HepG2 (cell line): Measurements from ENCODE around the gene SSH3. TPM values are rescaled to one million over a fixed set of nuclear protein-coding genes. Genes with fewer than 3 reads are reported as not detected.
A peak's percentile ranks its signal among the peaks of the same experiment; 100 is the strongest.

Source experiments
- AGO2 ChIP-seq: fragments of 200-400 bp; formaldehyde crosslinking; optimal IDR thresholded peaks from 2 replicates; pipeline ENCODE3; 2017; ENCODE audit warnings: mild to moderate bottlenecking, low read depth, low read length, moderate library complexity
- CSRNP1 ChIP-seq: sonication (generic); formaldehyde crosslinking; IDR thresholded peaks from 2 replicates; pipeline ENCODE4 v1.8.1; 2023; ENCODE audit warnings: mild to moderate bottlenecking, missing genetic modification reagents
- ELF3 ChIP-seq: IDR thresholded peaks from 2 replicates; pipeline ENCODE4 v1.6.1; 2016; ENCODE audit warnings: missing genetic modification reagents, missing compliant biosample characterization
- KDM2A ChIP-seq: sonication (generic); formaldehyde crosslinking; IDR thresholded peaks from 2 replicates; pipeline ENCODE4 v1.4.0; 2020; ENCODE audit warnings: low read depth, missing genetic modification reagents, borderline replicate concordance
- MED1 ChIP-seq: sonication (generic); formaldehyde crosslinking; IDR thresholded peaks from 2 replicates; pipeline ENCODE4 v1.4.0; 2020; ENCODE audit warnings: missing genetic modification reagents
- MXD4 ChIP-seq: IDR thresholded peaks from 2 replicates; pipeline ENCODE4 v1.6.1; 2016; ENCODE audit warnings: mild to moderate bottlenecking, missing biosample characterization, missing genetic modification reagents
- REXO4 ChIP-seq: sonication (generic); formaldehyde crosslinking; IDR thresholded peaks from 2 replicates; pipeline ENCODE4 v1.8.0; 2022; ENCODE audit warnings: missing genetic modification reagents, mild to moderate bottlenecking, borderline replicate concordance
- RFX3 ChIP-seq: IDR thresholded peaks from 2 replicates; pipeline ENCODE4 v1.6.1; 2016; ENCODE audit warnings: missing biosample characterization, missing genetic modification reagents
- SETDB1 ChIP-seq: sonication (generic); formaldehyde crosslinking; IDR thresholded peaks from 2 replicates; pipeline ENCODE4 v1.5.1; 2020; ENCODE audit warnings: missing genetic modification reagents, mild to moderate bottlenecking, borderline replicate concordance
- ZNF629 ChIP-seq: sonication (generic); formaldehyde crosslinking; conservative IDR thresholded peaks from 2 replicates; pipeline ENCODE4 v1.5.0; 2020; ENCODE audit warnings: missing genetic modification reagents
- polyA plus RNA-seq, 8 experiments: library from polyadenylated mRNA; depleted of rRNA in 3 of 8; stranded (reverse) in 7 of 8; unstranded in 1 of 8; fragments of >200 nt; fragmentation: Illumina TruSeq in 4 of 8; extraction: Trizol in 4 of 8; gene quantifications; 2 replicates each; pipeline versions ENCODE4 v1.2.1 to v1.2.3, GENCODE V29; 2011 to 2016; ENCODE audit warnings: low read depth in 4 of 8, missing spikeins in 1 of 8, mixed read lengths in 1 of 8; ENCODE audit not compliant: insufficient read depth in 1 of 8
- total RNA-seq, 5 experiments: library from RNA; depleted of rRNA; stranded (reverse); fragments of >200 nt; fragmentation: Illumina TruSeq; extraction: Trizol; gene quantifications; 2 replicates each; pipeline ENCODE4 v1.2.3, GENCODE V29; 2016; ENCODE audit warnings: low read depth in 1 of 5
- TF ChIP-seq, protein P1 (sequence below): sonication (generic); formaldehyde crosslinking; IDR thresholded peaks from 2 replicates; pipeline ENCODE4 v1.4.0; 2020; ENCODE audit warnings: missing genetic modification reagents
- TF ChIP-seq, protein P2 (sequence below): sonication (generic); formaldehyde crosslinking; IDR thresholded peaks from one replicate; pipeline ENCODE4 v1.5.1; 2020; ENCODE audit warnings: mild to moderate bottlenecking, missing genetic modification reagents; ENCODE audit errors: not compliant biosample characterization

Gene SSH3
- total and polyA plus RNA-seq, 2 of the 13 experiments (the other 11 are each of a cell fraction or from before 2014, with no cell fraction given): 12.4 to 18.8 TPM

GRCh38 chr11:67267188-67268080 is 35.9 kb upstream of the SSH3 start (continued):
- TF ChIP-seq CSRNP1 (CRISPR knock-in tag) (0 out of 2 replicates have a peak, but pooled peaks have one; percentile 45), ZNF629 (CRISPR knock-in tag) (no peak), ELF3 (CRISPR knock-in tag) (peak; percentile 13; the same call in 1 of the 2 replicates), REXO4 (CRISPR knock-in tag) (peak; percentile 55; the same call in 1 of the 2 replicates), MED1 (CRISPR knock-in tag) (peak; percentile 75; the same call in 1 of the 2 replicates), AGO2 (peak; percentile 70), MXD4 (CRISPR knock-in tag) (no peak), RFX3 (CRISPR knock-in tag) (no peak), SETDB1 (CRISPR knock-in tag) (no peak), KDM2A (CRISPR knock-in tag) (peak; percentile 43; the same call in 1 of the 2 replicates)
- TF ChIP-seq, protein P1, sequence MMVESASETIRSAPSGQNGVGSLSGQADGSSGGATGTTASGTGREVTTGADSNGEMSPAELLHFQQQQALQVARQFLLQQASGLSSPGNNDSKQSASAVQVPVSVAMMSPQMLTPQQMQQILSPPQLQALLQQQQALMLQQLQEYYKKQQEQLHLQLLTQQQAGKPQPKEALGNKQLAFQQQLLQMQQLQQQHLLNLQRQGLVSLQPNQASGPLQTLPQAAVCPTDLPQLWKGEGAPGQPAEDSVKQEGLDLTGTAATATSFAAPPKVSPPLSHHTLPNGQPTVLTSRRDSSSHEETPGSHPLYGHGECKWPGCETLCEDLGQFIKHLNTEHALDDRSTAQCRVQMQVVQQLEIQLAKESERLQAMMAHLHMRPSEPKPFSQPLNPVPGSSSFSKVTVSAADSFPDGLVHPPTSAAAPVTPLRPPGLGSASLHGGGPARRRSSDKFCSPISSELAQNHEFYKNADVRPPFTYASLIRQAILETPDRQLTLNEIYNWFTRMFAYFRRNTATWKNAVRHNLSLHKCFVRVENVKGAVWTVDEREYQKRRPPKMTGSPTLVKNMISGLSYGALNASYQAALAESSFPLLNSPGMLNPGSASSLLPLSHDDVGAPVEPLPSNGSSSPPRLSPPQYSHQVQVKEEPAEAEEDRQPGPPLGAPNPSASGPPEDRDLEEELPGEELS (CRISPR knock-in tag): peak; percentile 33; the same call in 1 of the 2 replicates
- TF ChIP-seq, protein P2, sequence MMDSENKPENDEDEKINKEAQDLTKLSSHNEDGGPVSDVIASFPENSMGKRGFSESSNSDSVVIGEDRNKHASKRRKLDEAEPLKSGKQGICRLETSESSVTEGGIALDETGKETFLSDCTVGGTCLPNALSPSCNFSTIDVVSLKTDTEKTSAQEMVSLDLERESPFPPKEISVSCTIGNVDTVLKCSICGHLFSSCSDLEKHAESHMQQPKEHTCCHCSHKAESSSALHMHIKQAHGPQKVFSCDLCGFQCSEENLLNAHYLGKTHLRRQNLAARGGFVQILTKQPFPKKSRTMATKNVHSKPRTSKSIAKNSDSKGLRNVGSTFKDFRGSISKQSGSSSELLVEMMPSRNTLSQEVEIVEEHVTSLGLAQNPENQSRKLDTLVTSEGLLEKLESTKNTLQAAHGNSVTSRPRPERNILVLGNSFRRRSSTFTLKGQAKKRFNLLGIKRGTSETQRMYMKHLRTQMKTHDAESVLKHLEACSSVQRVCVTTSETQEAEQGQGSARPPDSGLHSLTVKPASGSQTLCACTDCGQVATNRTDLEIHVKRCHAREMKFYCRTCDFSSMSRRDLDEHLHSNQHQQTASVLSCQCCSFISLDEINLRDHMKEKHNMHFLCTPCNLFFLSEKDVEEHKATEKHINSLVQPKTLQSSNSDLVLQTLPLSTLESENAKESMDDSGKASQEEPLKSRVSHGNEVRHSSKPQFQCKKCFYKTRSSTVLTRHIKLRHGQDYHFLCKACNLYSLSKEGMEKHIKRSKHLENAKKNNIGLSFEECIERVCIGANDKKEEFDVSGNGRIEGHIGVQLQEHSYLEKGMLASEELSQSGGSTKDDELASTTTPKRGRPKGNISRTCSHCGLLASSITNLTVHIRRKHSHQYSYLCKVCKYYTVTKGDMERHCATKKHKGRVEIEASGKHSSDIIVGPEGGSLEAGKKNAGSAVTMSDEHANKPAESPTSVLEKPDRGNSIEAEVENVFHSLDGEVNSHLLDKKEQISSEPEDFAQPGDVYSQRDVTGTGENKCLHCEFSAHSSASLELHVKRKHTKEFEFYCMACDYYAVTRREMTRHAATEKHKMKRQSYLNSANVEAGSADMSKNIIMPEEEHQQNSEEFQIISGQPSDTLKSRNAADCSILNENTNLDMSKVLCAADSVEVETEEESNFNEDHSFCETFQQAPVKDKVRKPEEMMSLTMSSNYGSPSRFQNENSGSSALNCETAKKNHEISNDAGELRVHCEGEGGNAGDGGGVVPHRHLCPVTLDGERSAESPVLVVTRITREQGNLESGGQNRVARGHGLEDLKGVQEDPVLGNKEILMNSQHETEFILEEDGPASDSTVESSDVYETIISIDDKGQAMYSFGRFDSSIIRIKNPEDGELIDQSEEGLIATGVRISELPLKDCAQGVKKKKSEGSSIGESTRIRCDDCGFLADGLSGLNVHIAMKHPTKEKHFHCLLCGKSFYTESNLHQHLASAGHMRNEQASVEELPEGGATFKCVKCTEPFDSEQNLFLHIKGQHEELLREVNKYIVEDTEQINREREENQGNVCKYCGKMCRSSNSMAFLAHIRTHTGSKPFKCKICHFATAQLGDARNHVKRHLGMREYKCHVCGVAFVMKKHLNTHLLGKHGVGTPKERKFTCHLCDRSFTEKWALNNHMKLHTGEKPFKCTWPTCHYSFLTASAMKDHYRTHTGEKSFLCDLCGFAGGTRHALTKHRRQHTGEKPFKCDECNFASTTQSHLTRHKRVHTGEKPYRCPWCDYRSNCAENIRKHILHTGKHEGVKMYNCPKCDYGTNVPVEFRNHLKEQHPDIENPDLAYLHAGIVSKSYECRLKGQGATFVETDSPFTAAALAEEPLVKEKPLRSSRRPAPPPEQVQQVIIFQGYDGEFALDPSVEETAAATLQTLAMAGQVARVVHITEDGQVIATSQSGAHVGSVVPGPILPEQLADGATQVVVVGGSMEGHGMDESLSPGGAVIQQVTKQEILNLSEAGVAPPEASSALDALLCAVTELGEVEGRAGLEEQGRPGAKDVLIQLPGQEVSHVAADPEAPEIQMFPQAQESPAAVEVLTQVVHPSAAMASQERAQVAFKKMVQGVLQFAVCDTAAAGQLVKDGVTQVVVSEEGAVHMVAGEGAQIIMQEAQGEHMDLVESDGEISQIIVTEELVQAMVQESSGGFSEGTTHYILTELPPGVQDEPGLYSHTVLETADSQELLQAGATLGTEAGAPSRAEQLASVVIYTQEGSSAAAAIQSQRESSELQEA: no peak
